MM.1S (cell line): ENCODE measurements around the gene ADCK2.
"Not testable (repeated sequence)": the region's sequence is repeated elsewhere in the genome, so short reads cannot be mapped to it uniquely, and the experiment has no call there.

ENCODE experiments used
- EZH2 ChIP-seq: fragments of 300-600 bp; sonication (generic); optimal IDR thresholded peaks from 2 replicates; pipeline ENCODE3; 2017; ENCODE audit warnings: low read depth, mild to moderate bottlenecking, antibody characterized with exemption, low read length, mixed read lengths
- TF ChIP-seq, protein P1 (sequence below): fragments of 300-600 bp; sonication (generic); IDR thresholded peaks from 2 replicates; pipeline ENCODE4 v1.5.1; 2016; ENCODE audit warnings: antibody characterized with exemption, low read length, mixed read lengths

DNA sequence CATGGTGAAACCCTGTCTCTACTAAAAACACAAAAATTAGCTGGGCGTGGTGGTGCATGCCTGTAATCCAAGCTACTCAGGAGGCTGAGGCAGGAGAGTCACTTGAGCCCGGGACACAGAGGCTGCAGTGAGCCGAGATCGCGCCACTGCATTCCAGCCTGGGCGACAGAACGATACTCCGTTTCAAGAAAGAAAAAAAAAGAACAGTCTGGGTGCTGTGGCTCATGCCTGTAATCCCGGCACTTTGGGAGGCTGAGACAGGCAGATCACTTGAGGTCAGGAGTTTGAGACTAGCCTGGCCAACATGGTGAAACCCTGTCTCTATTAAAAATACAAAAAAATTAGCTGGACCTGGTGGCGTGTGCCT is 47.6 kb upstream of the ADCK2 start:
- TF ChIP-seq, protein P1, sequence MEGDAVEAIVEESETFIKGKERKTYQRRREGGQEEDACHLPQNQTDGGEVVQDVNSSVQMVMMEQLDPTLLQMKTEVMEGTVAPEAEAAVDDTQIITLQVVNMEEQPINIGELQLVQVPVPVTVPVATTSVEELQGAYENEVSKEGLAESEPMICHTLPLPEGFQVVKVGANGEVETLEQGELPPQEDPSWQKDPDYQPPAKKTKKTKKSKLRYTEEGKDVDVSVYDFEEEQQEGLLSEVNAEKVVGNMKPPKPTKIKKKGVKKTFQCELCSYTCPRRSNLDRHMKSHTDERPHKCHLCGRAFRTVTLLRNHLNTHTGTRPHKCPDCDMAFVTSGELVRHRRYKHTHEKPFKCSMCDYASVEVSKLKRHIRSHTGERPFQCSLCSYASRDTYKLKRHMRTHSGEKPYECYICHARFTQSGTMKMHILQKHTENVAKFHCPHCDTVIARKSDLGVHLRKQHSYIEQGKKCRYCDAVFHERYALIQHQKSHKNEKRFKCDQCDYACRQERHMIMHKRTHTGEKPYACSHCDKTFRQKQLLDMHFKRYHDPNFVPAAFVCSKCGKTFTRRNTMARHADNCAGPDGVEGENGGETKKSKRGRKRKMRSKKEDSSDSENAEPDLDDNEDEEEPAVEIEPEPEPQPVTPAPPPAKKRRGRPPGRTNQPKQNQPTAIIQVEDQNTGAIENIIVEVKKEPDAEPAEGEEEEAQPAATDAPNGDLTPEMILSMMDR, result not testable (repeated sequence)
- not testable (repeated sequence) for TF ChIP-seq EZH2
